ENCODE measurements around the gene ANO7.

DNA sequence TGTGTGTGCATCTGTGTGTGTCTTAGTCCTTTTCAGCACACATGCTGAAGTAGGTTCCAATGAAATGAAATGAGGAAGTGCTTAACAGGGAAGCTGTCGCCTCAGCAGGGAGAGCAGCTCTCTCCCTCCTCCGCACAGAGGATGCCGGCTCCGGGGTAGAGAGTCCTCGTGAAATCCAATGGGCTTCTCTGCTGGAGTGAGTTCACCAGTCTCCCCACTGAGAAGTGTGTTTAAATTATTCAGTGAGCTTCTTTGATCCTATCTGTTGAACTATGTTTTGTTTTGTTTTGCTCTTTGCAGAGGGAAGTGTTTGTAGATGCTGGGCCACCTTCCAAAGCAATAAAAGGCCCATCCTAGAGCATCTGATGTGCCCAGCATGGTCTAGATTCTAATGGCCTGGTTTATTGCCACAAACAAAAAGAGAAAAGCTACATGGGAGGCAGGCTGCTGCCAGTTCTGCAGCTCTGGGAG, 31.5 kb upstream of the ANO7 start:
- TF ChIP-seq, protein P1, sequence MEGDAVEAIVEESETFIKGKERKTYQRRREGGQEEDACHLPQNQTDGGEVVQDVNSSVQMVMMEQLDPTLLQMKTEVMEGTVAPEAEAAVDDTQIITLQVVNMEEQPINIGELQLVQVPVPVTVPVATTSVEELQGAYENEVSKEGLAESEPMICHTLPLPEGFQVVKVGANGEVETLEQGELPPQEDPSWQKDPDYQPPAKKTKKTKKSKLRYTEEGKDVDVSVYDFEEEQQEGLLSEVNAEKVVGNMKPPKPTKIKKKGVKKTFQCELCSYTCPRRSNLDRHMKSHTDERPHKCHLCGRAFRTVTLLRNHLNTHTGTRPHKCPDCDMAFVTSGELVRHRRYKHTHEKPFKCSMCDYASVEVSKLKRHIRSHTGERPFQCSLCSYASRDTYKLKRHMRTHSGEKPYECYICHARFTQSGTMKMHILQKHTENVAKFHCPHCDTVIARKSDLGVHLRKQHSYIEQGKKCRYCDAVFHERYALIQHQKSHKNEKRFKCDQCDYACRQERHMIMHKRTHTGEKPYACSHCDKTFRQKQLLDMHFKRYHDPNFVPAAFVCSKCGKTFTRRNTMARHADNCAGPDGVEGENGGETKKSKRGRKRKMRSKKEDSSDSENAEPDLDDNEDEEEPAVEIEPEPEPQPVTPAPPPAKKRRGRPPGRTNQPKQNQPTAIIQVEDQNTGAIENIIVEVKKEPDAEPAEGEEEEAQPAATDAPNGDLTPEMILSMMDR (IDR thresholded peaks at IDR 0.05), result no peak
- no peak for TF ChIP-seq POLR2A (IDR thresholded peaks at IDR 0.05)
